Measurements from ENCODE around the gene COPB1. TPM values are rescaled to one million over a fixed set of nuclear protein-coding genes. Genes with fewer than 3 reads are reported as not detected.

COPB1 gene
- polyA plus RNA-seq, 1 donor, result 83.1 TPM

DNA sequence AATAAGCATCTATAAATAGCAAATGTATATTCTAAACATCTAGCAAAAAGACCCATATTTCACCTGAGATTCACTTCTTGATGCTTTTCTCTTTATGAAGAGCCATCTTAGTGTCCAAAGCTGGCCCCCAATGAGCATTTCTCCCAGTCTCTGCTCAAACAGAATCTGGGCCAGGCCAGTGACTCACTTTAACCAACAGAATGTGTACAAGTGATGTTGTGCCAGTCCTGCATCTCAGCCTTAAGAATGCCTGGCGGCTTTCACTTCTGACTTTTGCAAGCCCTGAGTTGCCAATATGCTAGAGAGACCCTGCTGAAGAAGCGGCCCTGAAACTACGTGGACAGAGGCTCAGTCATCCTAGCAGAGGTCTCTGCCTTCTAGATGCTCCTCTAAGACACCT lies 6.9 kb upstream of the COPB1 start:
- no peak for DNase-seq (ENCODE audit: low read depth)

DNA sequence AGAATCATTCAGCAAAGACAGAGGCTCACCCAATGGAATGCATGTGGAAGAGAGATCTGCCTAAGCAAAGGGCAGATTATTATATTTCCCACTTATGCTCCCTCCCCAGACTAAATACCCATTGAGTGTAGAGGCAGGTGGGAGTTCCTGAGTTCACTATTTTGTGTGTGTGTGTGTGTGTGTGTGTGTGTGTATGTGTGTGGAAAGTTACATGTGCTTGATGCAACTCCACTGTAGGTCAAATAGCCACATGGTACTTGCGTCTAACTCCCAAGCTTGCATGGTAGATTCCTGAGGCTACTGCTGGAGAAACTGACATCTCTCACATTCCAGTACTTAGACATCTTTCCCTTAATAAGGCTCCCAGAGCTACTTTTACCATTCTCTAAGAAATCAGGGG lies 3.4 kb upstream of the COPB1 start:
- DNase-seq (ENCODE audit: low read depth), result no peak

DNA sequence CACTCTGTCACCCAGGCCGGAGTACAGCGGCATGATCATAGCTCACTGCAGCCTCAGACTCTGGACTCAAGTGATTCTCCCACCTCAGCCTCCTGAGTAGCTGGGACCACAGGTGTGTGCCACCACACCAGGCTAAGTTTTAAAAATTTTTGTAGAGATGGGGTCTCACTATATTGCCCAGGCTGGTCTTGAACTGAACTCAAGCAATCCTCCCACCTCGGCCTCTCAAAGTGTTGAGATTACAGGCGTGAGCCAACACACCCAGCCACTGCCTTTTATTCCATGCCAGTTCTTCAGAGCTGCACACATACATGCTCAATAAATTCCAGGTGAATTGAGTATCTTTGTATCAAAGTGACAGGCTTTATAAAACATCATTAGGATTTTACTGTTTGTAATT lies 2.4 kb upstream of the COPB1 start:
- no peak for DNase-seq (ENCODE audit: low read depth)

DNA sequence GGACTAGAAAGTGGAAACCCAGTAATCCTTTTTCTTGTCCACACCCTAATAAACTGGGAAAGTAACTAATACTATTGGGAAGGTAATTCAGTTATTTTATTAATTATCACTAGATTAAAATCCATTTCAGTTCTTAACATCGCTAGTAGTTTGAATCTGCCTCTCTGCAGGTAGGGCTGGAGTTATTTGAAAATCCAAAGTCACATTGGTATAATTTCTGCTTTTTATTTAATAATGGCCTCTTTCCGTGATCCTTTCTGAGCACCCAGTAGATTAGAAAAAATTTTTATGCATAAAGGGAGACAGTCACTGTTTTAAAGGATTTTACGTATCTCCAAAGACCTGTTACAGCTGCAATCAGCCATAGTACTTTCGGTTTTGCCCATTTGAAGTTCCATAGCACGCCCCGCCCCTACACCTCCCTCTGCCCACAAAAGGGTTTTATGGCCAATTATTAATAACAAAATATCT lies 605 bp upstream of the COPB1 start:
- DNase-seq (ENCODE audit: low read depth), result no peak

DNA sequence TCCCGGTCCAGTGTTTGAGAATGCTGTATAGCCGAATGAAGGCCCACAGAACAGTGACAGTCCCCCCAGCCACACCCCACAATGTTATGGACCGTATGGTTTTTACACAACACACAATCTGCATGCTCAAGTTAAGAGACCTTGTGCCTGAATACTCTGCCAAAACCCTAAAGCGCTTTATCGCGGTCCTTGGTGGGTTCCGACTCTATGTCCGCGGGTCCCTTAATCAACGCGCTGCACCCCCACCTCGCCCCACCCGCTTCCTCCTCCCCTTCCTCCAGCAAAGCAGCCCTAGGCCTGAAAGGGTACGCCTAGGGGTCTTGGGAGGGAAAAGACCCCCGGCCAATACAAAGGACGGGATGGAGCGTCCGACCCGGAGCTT lies 442 bp downstream of the COPB1 start:
- no peak for DNase-seq (ENCODE audit: low read depth)

DNA sequence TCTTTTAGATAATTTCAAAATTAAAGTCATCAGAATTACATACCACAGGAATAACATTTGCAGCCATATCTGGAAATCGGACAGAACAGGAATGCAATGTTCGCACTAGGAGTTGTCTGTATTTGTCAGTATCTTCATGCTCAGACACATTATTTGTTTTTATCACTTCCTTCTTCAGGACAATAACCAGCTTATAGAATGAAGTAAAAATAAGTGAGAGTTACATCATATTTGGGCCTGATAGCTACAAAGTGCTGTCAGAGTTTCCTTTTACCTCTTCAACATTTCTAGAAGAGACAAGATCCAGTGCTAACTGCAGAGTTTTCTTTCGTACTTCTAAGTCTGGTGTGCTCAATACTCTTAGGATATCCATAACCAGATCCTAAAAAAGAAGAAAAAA lies 18.9 kb downstream of the COPB1 start:
- no peak for DNase-seq (ENCODE audit: low read depth)

DNA sequence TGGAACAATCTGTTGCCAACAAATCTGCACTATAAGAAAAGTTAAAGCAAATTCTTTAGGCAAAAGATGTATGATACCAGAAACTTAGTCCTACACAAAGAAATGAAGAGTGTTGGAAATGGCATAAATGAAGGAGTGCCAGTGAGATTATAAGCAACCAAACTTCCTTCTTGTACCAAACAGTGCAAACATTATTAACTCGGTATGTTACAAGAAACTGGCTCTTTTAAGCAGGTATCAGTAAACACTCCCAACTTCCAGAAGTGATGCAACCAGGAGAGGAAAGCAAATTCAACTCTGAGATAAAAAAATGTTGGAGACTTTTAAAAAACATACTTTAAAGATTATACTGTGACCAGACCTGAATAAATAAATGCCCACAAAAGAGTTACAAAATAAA lies 28.5 kb downstream of the COPB1 start:
- DNase-seq (ENCODE audit: low read depth), result no peak

DNA sequence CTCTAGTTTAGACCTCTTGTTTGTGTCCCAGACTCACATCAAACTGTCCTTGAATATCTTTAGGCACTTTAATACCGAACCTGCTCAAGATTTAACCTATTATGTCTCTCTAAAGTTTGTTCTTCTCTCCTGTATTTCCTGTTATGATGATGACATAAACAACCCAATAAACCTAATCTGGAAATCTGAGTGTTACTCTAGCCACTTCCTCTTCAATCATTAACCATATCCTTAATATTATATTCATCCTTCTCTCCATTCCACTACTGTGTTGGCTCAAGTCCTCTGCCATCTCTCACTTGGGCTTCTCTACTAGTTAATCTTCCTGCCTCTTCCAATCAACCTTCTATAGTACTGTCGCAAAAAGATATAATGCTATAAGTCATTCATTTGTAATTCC lies 36.0 kb downstream of the COPB1 start:
- no peak for DNase-seq (ENCODE audit: low read depth)

DNA sequence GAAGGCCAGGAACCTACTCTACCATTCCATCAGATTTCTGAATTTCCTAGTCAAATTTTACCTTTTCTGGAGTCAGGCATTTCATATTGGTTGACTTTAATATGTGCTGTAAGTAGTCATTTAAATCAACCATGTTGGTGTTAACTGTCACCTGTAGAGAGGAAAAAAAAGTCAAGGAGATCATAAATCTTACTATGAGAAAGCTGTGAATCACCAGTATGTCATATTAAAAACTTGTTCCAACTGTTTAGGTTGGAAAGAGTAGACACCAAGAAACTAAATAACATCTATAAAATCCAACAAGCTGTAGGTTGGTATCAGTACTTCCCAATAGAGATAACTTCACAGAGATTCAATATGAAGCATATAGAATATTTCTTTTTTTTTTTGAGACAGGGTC lies 39.5 kb downstream of the COPB1 start:
- DNase-seq (ENCODE audit: low read depth), result no peak

DNA sequence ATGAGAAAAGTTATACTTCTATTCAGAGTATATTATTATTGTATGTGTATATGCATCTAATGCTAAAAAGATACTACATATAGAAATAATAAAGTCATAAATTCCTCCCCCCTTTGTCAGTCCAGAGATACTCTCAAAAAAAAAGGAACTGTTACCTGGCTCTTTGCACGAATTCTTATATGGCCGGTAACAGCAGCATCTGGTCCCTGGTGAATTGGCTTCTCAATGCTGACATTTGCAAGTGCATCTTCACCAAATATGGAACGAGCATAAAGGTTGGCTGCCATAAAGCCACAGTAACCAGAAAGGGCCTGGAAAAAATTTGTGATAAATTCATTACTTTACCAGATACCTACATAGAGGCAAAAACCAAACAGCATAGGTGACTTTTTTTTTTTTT lies 41.2 kb downstream of the COPB1 start:
- no peak for DNase-seq (ENCODE audit: low read depth)

DNA sequence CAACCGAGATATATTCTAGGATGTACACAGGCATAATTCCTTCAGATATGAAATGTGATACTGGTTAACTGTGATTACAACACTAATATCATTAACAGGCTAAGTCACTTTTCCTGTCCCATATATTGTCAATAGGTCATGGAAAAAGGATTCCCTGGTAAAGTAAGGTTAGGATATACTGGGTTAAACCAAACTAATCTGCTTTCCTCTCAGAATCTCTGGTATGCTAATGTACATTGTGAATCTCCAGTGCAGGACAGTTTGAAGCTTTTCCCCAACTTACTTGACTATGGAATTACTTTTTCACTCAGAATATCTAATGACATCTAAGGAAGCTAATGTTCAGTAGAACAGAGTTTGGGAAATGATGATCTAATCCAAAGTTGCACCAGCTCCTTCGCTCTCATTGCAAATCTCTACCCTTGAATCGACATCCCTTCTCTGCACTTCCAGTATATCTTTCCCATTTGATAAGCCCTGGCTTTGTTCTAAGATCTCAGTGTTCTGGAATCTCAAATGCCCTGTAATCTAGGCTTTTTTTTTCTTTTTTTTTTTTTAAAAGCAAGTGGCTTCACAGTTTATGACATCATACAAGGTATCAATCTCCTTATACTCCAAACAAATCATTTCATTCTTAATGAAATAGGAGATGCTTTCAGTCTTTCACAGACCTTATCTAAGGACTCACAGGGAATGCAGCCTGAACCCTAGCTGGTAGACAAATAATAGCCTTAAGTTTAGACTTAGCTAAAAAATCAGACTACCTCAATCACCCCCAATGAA lies 43.8 kb downstream of the COPB1 start:
- DNase-seq (ENCODE audit: low read depth), result no peak

DNA sequence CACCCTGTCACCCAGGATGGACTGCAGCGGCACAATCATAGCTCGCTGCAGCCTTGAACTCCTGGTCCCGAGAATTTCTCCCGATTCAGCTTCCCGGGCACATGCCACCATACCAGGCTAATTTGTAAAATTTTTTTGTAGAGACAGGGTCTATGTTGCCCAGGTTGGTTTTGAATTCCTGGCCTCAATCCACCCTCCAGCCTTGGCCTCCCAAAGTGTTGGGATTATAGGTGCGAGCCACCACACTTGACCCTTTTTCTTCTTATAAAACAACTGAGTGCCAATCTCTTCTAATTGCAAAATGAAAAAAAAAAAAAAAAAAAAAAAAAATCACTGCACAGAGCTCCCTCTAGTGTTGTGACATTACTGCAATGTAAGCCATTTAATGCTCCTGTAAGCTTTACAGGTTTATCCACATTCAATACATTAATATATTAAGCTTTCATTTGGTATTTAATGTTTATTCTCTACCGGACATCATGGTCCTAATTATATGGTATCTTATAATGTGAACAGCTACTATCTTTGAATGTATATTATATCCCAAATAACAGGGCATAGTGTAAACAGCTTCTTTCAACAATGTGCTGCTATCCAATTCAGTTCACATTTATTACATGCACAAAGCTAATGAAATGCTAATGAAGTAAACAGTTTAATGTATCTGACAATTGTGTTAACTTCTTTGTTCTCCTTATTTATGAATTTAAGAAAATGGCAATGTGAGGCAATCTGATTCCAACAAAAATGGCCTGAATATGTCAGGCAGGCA lies 44.6 kb downstream of the COPB1 start:
- no peak for DNase-seq (ENCODE audit: low read depth)

DNA sequence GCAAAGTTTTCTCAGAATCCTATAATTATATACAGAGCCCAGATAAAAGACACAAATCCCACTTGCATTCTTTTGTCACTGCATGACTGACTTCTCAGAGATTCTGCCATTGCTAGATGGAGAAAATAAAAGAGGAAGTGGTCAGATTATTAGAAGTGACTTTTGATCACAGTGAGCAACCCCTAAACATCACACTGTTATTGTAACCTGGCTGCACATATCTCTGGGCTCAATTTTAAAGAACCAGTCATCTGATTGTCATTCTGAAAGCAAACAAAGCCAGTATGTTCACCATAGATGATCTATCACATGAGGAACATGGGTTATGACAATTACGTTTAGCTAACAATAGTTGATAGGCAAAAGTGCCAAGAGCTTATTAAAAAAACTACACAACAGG lies 47.8 kb downstream of the COPB1 start:
- no peak for DNase-seq (ENCODE audit: low read depth)

DNA sequence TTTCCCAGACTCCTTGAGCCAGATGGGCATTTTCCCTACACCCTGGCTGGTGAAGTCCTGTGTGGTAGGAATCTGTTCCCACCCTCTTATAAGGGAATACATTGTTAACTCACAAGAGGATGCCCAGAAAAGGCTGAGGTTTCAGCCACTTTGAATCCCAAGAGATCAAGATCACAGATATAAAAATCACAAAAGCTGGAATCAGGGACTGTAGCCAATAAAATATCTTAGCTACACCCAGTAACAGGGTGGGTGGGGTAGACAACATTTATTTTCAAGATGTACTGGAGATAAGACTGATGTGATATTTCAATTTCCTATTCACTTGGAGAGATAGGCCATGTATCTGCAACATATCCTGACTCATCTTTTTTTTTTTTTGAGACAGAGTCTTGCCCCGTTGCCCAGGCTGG lies 50.3 kb downstream of the COPB1 start:
- no peak for DNase-seq (ENCODE audit: low read depth)

DNA sequence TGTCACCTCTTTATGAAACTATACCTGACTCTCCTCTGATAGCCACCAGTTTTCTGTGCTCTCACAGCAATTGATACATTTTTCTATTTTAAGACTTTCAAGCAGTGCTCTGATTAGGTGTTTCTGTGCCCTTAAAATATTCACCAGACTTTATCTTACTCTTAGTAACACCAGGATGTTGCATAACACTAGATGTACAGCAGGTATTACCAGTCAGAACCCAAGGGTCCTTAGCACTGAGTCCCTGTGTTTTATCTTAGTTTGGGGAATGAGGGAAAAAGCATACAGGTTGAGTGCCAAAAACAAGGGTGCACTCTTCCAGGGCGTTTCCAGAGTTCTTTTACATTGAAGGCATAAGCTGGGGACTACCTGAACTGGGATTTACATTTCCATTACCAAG lies 51.4 kb downstream of the COPB1 start:
- DNase-seq (ENCODE audit: low read depth), result no peak

DNA sequence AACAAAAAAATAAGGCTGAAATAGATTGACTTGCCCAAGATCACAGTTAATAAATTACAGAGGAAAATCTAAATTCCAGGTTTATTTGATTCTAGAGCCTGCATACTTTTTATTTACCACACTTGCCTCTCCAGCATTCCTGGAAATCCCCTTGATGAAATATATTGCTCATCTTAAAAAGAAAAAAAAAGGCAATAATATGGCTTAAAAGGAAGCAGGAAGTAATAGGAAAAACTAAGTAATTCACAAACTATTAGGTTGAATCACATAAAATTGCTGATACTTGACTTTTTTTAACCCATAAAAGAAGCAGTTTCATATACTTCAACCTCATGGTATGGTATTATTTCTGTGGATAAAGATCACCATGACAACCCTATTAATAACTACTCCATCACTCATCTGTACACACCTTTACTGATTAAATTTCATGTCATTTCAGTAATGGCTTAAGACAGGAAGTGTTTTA lies 52.9 kb downstream of the COPB1 start:
- DNase-seq (ENCODE audit: low read depth), result no peak

DNA sequence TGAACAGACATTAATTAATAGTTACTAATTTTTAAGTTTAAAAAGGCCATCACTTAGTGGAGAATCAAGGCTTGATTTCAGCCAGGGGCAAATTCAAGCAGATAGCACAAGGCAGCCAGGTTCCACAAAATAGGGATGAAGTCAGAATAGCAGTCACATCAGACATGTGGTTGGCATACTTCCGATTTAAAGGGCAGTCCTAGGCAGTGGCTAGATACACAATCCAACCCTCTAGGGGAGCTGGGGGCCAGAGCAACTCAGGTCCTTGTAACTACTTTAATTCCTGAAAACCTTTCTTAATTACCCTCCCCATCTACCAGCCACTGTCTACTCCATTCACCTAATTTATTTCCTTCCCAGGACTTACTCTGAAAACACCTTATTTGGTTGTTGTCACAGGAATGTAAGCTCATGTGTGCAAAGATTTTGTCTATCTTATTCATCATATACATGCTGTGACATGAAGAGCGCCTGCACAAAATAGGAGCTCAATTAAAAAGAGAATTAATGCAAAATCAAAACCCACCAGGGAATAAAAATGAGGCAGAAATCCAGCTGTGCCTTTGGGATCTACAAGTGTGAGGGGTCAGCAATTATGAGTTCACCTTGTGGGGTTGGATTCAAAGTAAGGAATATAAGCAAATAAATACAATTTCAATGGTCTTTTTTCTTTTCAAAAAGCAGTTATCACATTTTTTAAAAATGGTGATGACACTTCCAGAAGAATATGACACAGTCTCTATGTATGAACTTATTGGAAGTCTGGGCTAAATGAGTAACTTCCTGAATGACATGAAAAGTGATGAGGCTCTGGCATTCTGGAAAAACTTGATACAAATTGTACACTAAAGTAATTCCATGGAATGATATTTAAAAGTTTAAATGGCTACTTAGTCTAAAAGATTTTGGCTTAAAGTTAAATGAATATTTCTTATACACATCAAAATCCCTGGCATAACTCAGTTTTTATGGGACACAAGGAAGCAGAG lies 53.8 kb downstream of the COPB1 start:
- DNase-seq (ENCODE audit: low read depth), result no peak

DNA sequence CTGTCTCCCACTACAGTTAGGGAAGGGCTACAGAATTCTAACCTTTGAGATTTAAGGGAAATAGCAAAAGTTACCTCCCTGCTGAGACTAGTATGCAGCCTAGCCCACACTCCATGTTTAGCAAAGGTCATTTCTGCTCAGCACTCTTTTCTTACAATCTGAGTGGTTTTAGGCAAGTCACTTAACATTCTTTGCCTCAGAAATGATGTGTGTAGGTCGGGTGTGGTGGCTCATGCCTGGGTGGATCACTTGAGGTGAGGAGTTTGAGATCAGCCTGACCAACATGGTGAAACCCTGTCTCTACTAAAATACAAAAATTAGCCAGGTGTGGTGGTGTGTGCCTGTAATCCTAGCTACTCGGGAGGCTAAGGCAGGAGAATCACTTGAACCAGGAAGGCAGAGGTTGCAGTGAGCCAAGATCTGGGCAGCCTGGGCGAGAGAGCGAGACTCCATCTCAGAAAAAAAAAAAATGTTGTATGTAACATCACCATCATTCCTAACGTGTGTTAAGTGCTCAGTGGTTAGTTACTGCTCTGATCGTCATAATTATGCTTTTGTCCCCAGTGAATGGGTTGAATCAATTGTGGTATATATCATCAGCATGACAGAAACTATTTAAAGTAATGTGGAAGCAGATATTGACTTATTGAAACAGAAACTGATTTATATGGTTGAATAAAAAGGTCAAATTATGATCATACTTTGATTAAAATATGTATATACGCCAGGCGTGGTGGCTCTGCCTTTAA lies 55.0 kb downstream of the COPB1 start:
- DNase-seq (ENCODE audit: low read depth), result no peak

DNA sequence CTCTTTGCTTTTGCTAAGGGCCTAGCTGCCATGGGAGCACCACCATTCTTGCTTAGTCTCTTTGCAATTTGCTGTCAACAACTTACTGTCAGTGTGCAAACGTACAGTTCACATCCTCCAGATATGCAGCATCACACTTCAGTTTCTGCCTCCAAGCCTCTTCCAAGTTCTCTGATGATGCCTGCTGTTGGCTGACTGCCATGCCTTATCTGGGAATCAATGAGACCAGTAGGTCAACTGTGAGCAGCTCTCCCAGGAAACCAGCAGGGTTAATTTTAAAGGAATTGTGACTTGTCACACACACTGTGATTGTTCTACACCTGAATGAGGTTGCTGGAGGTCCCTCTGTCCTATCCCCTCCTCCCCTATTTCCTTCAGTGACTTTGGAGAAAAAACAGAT lies 56.0 kb downstream of the COPB1 start:
- DNase-seq (ENCODE audit: low read depth), result no peak

DNA sequence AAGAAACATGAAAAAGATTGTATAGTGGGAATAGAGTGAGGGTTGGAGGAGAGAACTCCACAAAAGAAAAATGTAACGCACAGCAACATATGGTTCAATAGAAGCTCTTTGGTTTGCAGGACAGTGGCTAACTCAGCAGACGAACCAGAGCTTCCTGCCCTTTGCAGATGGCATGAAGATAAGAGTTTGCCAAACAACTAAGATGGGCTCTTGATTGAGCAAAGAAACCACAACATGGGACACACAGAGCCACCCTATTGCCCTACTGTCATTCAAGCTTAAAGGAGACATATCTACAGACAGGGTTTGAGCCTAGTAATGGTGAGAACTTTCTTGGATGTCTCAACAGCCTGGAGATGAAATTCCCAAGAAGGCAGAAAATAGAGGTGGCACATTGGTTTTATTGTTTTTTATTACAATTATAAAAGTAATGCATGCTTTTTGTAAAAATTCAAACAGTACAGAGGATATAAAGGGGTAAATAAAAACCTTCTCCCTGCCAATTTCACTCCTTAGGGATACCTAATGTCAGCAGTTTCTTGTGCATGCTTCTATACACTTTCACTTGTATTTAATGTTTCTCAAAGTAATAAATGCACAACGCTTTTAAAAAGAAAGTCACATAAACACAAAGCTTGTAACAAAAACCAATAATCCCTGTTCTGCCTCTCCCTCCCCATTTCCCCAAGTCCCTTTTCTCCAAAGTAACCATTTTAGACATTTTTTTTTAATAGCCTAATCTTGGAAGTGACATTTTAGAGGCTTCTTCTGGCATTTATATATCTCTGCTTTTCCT lies 63.7 kb downstream of the COPB1 start:
- no peak for DNase-seq (ENCODE audit: low read depth)
